COR-L47 (cell line): ENCODE data around the gene ADGRA1.
"Not testable (repeated sequence)": the region's sequence is repeated elsewhere in the genome, so short reads cannot be mapped to it uniquely, and the experiment has no call there.

Experiments
- DNase-seq: peaks from one replicate; lab custom pipeline; 2025; lab: John Stamatoyannopoulos, UW

Gene ADGRA1

GRCh38 chr10:133163889-133164815 lies 76.4 kb downstream of the ADGRA1 start:
- DNase-seq = no peak

- DNase-seq = no peak
These were observed 77.3 kb downstream of the ADGRA1 start for GRCh38 chr10:133164816-133165555.

GRCh38 chr10:133165556-133166503 lies 78.1 kb downstream of the ADGRA1 start:
- no peak for DNase-seq

- DNase-seq = no peak
These were observed 78.7 kb downstream of the ADGRA1 start for GRCh38 chr10:133166504-133166827.

- DNase-seq = no peak
These were observed 79.3 kb downstream of the ADGRA1 start for GRCh38 chr10:133166828-133167692.

GRCh38 chr10:133167693-133168616 lies 80.2 kb downstream of the ADGRA1 start:
- DNase-seq = no peak

GRCh38 chr10:133168617-133169031 lies 80.9 kb downstream of the ADGRA1 start:
- no peak for DNase-seq

GRCh38 chr10:133169173-133169947 lies 81.6 kb downstream of the ADGRA1 start:
- no peak for DNase-seq

- no peak for DNase-seq
These were observed 82.4 kb downstream of the ADGRA1 start for GRCh38 chr10:133170092-133170491.

GRCh38 chr10:133173860-133174640 lies 86.3 kb downstream of the ADGRA1 start:
- DNase-seq = no peak

GRCh38 chr10:133174689-133175263 lies 87.1 kb downstream of the ADGRA1 start:
- DNase-seq = no peak

GRCh38 chr10:133175624-133176023 lies 87.9 kb downstream of the ADGRA1 start:
- not testable (repeated sequence) for DNase-seq

- DNase-seq = no peak
These were observed 88.8 kb downstream of the ADGRA1 start for GRCh38 chr10:133176546-133176945.

- no peak for DNase-seq
These were observed 89.8 kb downstream of the ADGRA1 start for GRCh38 chr10:133177380-133178157.

- no peak for DNase-seq
These were observed 90.8 kb downstream of the ADGRA1 start for GRCh38 chr10:133178357-133179127.

GRCh38 chr10:133179128-133179520 lies 91.4 kb downstream of the ADGRA1 start:
- no peak for DNase-seq
